NCI-H446 treated with DMSO at 0.1 percent for 48 hours (cell line): ENCODE data around the gene CXXC5.

Experiments
- DNase-seq: peaks from one replicate; lab custom pipeline; 2025; lab: John Stamatoyannopoulos, UW

Gene CXXC5

GRCh38 chr5:139692679-139693308 is 44.6 kb downstream of the CXXC5 start:
- no peak for DNase-seq

GRCh38 chr5:139693676-139694364 is 45.7 kb downstream of the CXXC5 start:
- DNase-seq = no peak

- DNase-seq = no peak
Observed at GRCh38 chr5:139694556-139695177, 46.5 kb downstream of the CXXC5 start.

- DNase-seq = no peak
Observed at GRCh38 chr5:139695178-139695573, 47.0 kb downstream of the CXXC5 start.

- DNase-seq = no peak
Observed at GRCh38 chr5:139696167-139696893, 48.2 kb downstream of the CXXC5 start.

GRCh38 chr5:139696894-139697658 is 48.9 kb downstream of the CXXC5 start:
- peak; percentile 42 for DNase-seq

GRCh38 chr5:139698490-139699146 is 50.5 kb downstream of the CXXC5 start:
- peak; percentile 32 for DNase-seq

GRCh38 chr5:139699351-139699750 is 51.2 kb downstream of the CXXC5 start:
- no peak for DNase-seq

- DNase-seq = no peak
Observed at GRCh38 chr5:139700711-139701055, 52.5 kb downstream of the CXXC5 start.

GRCh38 chr5:139701056-139701741 is 53.0 kb downstream of the CXXC5 start:
- no peak for DNase-seq

- no peak for DNase-seq
Observed at GRCh38 chr5:139702548-139702947, 54.4 kb downstream of the CXXC5 start.

GRCh38 chr5:139704748-139705147 is 56.6 kb downstream of the CXXC5 start:
- no peak for DNase-seq

GRCh38 chr5:139705191-139705590 is 57.0 kb downstream of the CXXC5 start:
- DNase-seq = no peak

- DNase-seq = no peak
Observed at GRCh38 chr5:139705655-139706587, 57.8 kb downstream of the CXXC5 start.

GRCh38 chr5:139707445-139708003 is 59.4 kb downstream of the CXXC5 start:
- no peak for DNase-seq

- DNase-seq = no peak
Observed at GRCh38 chr5:139708434-139708861, 60.3 kb downstream of the CXXC5 start.

GRCh38 chr5:139708877-139709581 is 60.9 kb downstream of the CXXC5 start:
- DNase-seq = no peak

- no peak for DNase-seq
Observed at GRCh38 chr5:139709582-139710318, 61.6 kb downstream of the CXXC5 start.
